Right lobe of liver (tissue), 6 donors: ENCODE measurements around the gene KRT32. TPM values are rescaled to one million over a fixed set of nuclear protein-coding genes. Genes with fewer than 3 reads are reported as not detected.

ENCODE experiments used
- ATAC-seq, 4 donors: fragments of 200-7000 bp; cut with Tn5 transposase; one replicate each; pipeline ENCODE4 v1.9.1; 2020; ENCODE audit warnings: mild to moderate bottlenecking in 4 of 4, moderate library complexity in 4 of 4
- DNase-seq, 3 donors: peaks; one replicate each; pipeline ENCODE4 v3.0.0-alpha.2; 2020
- H3K27ac ChIP-seq, 3 donors: fragments of 200-600 bp; one replicate each; pipeline ENCODE4 v1.8.0; 2022
- H3K27me3 ChIP-seq, 2 donors: fragments of 200-600 bp; one replicate each; pipeline ENCODE4 v1.8.0; 2022
- H3K36me3 ChIP-seq, 4 donors: fragments of 200-600 bp; sonication (generic) in 1 of 4; one replicate each; pipeline versions ENCODE4 v1.5.1 to v1.8.0; 2017 to 2022; ENCODE audit warnings: control low read depth in 1 of 4
- H3K4me1 ChIP-seq, 4 donors: fragments of 200-600 bp; sonication (generic) in 1 of 4; one replicate each; pipeline versions ENCODE4 v1.5.1 to v1.8.0; 2017 to 2022; ENCODE audit warnings: control low read depth in 1 of 4
- H3K4me3 ChIP-seq, 3 donors: fragments of 200-600 bp; one replicate each; pipeline ENCODE4 v1.8.0; 2022
- H3K9me3 ChIP-seq, 4 donors: fragments of 200-600 bp; sonication (generic) in 1 of 4; one replicate each; pipeline versions ENCODE4 v1.5.1 to v1.8.0; 2017 to 2022; ENCODE audit warnings: control low read depth in 1 of 4
- POLR2A ChIP-seq: fragments of 450-650 bp; IDR thresholded peaks from one replicate; pipeline ENCODE4 v1.6.1; 2017; ENCODE audit warnings: antibody characterized with exemption, mild to moderate bottlenecking
- WGBS: methylation state at CpG from one replicate; pipeline ENCODE4 v1.1.6; 2018; ENCODE audit warnings: low coverage, low lambda C conversion rate; ENCODE audit not compliant: insufficient coverage; ENCODE audit errors: missing lambda C conversion rate; 5-methylcytosine and 5-hydroxymethylcytosine counted together
- intact Hi-C, 2 donors: fragments of 100-400 bp; cut with DNase I; formaldehyde crosslinking; loops; one replicate each; pipeline versions ENCODE4 v1.11.2 to v1.14.1; 2022
- total RNA-seq, 6 experiments: library from RNA; depleted of rRNA in 2 of 6; stranded (reverse); fragments of >200 nt in 2 of 6; fragmentation: NEBNext Ultra II Directional in 3 of 6; extraction: Animal tissue kit (Norgen Biotek cat#: 25700) in 3 of 6; gene quantifications; one replicate each; pipeline versions ENCODE4 v1.1.0 to v1.2.4, GENCODE V29; 2016 to 2023
- TF ChIP-seq, protein P1 (sequence below), 4 donors: fragments of 200-600 bp in 3 of 4; fragments of 450-650 bp in 1 of 4; IDR thresholded peaks; one replicate each; pipeline versions ENCODE4 v1.5.1 to v1.8.0; 2016 to 2022; ENCODE audit warnings: antibody characterized with exemption in 4 of 4, mild to moderate bottlenecking in 2 of 4
- donor health status: DM: no; HTN: yes; CAD: no.
- donor health status: DM: no; HTN: no; CAD: no.
- donor health status: DM: no; HTN: no; CAD: no.
- donor health status: DM: no; HTN: yes; CAD: no.
- donor health status: DM: no; HTN: yes; CAD: no.

Gene KRT32
- total RNA-seq, 6 experiments from 2014 or later, result not detected

- no peaks in the 10 kb centered on the region for H3K27me3 ChIP-seq
- no peak overlapping the region for H3K27ac ChIP-seq
- no peaks in the 10 kb centered on the region for H3K36me3 ChIP-seq
- ATAC-seq (no peak), DNase-seq (no peak)
- no peak for TF ChIP-seq POLR2A
- TF ChIP-seq, protein P1, sequence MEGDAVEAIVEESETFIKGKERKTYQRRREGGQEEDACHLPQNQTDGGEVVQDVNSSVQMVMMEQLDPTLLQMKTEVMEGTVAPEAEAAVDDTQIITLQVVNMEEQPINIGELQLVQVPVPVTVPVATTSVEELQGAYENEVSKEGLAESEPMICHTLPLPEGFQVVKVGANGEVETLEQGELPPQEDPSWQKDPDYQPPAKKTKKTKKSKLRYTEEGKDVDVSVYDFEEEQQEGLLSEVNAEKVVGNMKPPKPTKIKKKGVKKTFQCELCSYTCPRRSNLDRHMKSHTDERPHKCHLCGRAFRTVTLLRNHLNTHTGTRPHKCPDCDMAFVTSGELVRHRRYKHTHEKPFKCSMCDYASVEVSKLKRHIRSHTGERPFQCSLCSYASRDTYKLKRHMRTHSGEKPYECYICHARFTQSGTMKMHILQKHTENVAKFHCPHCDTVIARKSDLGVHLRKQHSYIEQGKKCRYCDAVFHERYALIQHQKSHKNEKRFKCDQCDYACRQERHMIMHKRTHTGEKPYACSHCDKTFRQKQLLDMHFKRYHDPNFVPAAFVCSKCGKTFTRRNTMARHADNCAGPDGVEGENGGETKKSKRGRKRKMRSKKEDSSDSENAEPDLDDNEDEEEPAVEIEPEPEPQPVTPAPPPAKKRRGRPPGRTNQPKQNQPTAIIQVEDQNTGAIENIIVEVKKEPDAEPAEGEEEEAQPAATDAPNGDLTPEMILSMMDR (IDR thresholded peaks at IDR 0.05), result no peak
- intact Hi-C loops, result no loop called here
- H3K9me3 ChIP-seq, result no peaks in the 10 kb centered on the region
- H3K4me1 ChIP-seq, result no peaks in the 10 kb centered on the region
- 74% methylated on average over 2 of the region's 2 CpGs for WGBS
- H3K4me3 ChIP-seq, result no peak overlapping the region
Measured at GRCh38 chr17:41451154-41451728, 15.9 kb downstream of the KRT32 start.

- intact Hi-C loops, result no loop called here
- TF ChIP-seq, protein P1 (IDR thresholded peaks at IDR 0.05), result no peak
- TF ChIP-seq POLR2A, result no peak
- H3K27ac ChIP-seq, result no peak overlapping the region
- no peak for ATAC-seq
- no peaks in the 10 kb centered on the region for H3K4me1 ChIP-seq
- no peak overlapping the region for H3K4me3 ChIP-seq
- 79% methylated on average over 3 of the region's 6 CpGs for WGBS
- H3K27me3 ChIP-seq, result no peaks in the 10 kb centered on the region
- H3K36me3 ChIP-seq, result no peaks in the 10 kb centered on the region
- DNase-seq, result no peak
- H3K9me3 ChIP-seq, result no peaks in the 10 kb centered on the region
Measured at GRCh38 chr17:41449008-41449407, 18.2 kb downstream of the KRT32 start.

DNA sequence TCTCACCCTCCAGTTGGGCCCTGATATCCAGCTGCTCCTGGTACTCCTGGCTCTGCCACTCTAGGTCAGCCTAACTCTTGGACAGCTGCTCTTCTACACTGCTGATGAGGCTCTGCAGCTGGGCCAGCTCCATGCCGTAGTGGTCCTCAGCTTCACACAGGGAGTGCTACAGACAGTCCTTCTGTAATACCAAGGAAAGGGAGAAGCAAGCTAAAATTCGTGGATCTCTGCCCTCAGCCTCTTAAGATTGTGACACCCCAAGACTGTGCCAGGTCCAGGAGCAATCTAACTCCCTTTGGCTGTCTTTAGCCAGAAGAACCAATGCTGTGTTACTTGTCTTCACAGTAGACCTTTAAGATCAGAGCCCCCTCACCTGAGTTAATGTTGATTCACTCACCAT, 18.7 kb downstream of the KRT32 start:
- no peak for ATAC-seq
- Histone ChIP-seq H3K4me1 (no peaks in the 10 kb centered on the region), H3K27me3 (no peaks in the 10 kb centered on the region), H3K27ac (no peak overlapping the region), H3K9me3 (no peaks in the 10 kb centered on the region), H3K36me3 (no peaks in the 10 kb centered on the region), H3K4me3 (no peak overlapping the region)
- DNase-seq, result no peak
- intact Hi-C loops, result no loop called here
- no CpG with 5 or more reads among the region's 2 CpGs for WGBS
- TF ChIP-seq, protein P1 (IDR thresholded peaks at IDR 0.05), result no peak
- no peak for TF ChIP-seq POLR2A

DNA sequence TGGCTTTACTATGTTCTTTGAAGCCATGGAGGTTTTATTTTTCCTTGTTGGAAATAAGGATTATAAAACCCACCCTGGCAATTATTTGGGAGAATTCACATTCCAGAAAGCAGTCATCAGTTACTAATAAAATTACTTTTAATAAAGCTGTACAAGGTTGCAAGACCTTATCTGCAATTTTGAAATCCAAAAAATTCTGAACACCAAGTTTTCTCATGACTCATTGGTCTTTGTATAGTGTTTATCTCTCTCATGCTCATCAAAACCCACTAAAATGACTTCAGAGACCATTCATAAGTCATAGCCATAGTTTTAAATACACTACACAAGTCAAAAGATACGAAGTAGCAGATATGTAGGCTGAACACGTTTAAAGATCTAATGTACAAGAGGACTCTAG, 20.4 kb downstream of the KRT32 start:
- intact Hi-C loops, result no loop called here
- Histone ChIP-seq H3K9me3 (no peaks in the 10 kb centered on the region), H3K4me3 (no peak overlapping the region), H3K27ac (no peak overlapping the region), H3K27me3 (no peaks in the 10 kb centered on the region), H3K4me1 (no peaks in the 10 kb centered on the region), H3K36me3 (no peaks in the 10 kb centered on the region)
- TF ChIP-seq POLR2A, result no peak
- TF ChIP-seq, protein P1 (IDR thresholded peaks at IDR 0.05), result no peak
- ATAC-seq (no peak), DNase-seq (no peak)
- WGBS, result 42% methylated on average over 2 of the region's 2 CpGs

DNA sequence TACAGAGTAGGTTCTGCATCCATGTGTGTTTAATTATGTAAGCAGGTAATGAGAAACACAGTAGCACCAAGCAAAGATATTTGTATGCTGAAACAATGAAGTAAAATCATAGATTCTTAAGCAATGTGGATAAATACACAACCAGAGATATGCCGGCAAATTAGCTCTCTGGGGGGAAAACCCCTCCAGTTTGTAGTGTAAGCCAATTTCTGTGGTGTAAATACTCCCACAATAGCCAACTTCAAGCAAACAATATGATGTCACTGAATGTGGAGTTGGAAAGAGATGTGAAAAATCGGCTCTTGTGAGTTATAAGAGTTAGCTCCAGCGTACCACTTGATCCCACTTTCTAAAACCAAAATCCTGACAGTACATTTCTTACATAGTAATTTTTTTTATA, 22.5 kb downstream of the KRT32 start:
- ATAC-seq (no peak), DNase-seq (no peak)
- 60% methylated on average over 3 of the region's 3 CpGs for WGBS
- Histone ChIP-seq H3K9me3 (no peaks in the 10 kb centered on the region), H3K4me1 (no peaks in the 10 kb centered on the region), H3K27ac (no peak overlapping the region), H3K36me3 (no peaks in the 10 kb centered on the region), H3K27me3 (no peaks in the 10 kb centered on the region), H3K4me3 (no peak overlapping the region)
- TF ChIP-seq POLR2A, result no peak
- TF ChIP-seq, protein P1 (IDR thresholded peaks at IDR 0.05), result no peak
- intact Hi-C loops, result no loop called here
